NCI-H446 treated with DMSO at 0.1 percent for 48 hours (cell line): ENCODE results near the gene STK4.

Experiments used
- DNase-seq: peaks from one replicate; lab custom pipeline; 2025; lab: John Stamatoyannopoulos, UW

The STK4 gene

DNA sequence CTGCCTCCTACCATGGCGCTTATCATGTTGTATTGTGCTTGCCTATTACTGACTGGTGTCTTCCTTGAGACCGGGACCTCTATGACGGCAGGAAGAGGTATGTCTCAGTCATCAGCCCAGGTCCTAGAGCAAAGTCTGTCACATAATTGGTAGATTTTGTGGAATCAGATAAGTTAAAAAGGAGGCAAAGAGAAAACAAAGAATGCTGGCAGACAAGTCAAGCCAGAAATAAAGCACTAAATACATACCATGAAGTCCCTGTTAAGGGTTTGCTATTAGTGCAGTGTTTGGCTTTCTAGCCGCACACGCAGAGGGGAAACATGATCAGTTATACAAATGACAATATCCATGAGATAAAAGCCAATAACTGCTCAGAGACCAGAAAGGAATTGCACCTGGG lies 12.1 kb upstream of the STK4 start:
- no peak for DNase-seq

DNA sequence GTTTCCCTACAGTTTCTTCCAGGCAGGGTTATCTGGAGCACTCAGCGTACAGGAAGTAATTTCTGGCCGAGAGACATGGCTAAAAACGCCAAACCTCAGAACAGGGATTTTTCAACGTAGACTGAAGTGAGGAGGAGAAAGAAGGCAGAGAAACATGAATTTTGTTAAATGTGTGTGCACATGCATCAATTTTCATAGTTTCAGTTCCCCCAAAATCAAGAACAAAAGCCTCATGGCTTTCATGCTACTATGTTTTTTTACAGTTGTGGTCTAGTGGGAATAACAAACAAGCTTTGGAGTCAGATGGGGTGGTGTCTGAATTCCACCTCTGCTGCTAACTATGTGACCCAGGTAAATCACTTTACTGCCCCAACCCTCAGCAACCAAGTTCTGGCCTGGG lies 11.0 kb upstream of the STK4 start:
- DNase-seq = no peak

DNA sequence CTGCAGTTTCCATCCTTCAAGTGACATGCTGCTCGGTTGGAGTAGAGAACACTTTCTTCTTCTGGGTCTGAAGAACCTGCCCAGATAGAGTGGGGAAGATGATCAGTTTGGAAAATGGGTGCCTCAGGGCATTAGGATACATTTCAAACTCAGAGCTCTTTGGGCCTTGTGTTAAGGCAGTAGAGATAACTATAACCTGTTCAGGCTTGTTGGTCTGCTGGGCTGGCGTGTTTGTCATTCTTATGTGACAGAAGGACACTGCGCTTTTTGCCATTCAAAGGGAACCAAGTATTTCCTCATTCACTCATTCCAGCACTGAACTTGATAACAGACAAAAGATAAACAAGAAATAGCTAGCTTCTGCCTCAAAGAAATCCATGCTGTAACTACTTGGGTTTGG lies 9.9 kb upstream of the STK4 start:
- no peak for DNase-seq

DNA sequence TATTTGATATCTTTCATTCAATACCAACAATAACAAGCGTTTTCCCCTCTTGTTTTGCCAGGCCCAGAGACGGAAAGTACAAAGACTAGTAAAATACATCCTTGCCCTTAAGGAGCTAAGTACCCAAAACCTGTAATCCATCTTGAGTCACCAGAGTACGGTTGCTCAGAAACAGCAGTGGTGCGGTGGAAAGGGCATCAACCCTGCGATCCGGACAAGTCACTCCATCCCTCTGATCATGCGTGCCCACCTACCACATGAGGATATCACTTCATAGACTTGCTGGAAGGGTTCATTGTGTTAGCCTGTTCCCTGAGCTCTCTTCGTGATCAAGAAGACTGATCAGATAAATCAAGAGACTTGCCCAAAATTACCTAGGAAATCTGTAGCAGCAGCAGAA lies 8.0 kb upstream of the STK4 start:
- no peak for DNase-seq

DNA sequence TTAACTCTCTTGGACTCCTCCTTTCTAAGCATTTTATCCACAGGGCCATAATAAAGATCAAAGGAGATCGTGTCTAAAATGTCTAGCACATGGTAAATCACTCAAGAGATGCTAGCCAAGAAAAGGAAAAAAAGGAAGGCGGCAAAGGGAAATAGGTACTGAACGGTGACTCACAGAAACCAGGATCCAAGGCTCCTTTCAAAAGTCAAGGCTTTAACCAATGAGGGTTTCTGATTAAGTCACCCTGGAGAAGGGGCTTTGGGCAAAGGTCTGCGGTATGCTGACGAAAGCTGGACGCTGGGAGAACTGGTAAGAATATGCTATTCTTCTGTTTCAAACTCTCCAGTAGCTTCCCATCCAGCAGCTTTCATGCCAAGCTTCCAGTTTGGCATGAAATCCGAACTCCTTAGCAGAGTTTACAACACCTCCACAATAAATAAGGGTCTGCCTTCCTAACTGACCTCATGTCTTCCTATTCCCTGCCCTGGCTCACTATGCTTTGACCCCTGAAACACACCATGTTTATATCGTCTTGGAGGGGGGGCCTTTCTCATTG lies 7.2 kb upstream of the STK4 start:
- no peak for DNase-seq

DNA sequence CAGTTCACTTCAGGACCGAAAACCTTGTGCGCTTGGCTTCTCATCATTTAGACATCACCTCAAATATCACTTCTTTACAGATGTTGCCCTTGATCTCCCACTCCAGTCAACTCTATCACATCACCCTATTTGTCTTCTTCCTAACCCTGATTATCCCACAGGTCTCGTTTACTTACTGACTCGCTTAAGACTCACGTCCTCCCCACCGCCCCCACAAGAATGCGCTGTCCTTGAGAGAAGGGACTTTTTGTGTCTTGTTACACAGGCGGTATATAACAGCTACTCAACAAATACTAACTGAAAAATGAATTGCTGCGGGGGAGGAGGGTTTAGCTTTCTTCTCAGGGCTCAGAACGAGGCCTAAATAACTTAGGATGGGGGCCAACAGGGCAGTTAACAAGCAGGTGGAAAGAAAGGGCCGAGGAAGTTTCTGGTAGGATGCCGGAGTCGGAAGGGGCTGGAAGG lies 6.6 kb upstream of the STK4 start:
- DNase-seq = no peak

DNA sequence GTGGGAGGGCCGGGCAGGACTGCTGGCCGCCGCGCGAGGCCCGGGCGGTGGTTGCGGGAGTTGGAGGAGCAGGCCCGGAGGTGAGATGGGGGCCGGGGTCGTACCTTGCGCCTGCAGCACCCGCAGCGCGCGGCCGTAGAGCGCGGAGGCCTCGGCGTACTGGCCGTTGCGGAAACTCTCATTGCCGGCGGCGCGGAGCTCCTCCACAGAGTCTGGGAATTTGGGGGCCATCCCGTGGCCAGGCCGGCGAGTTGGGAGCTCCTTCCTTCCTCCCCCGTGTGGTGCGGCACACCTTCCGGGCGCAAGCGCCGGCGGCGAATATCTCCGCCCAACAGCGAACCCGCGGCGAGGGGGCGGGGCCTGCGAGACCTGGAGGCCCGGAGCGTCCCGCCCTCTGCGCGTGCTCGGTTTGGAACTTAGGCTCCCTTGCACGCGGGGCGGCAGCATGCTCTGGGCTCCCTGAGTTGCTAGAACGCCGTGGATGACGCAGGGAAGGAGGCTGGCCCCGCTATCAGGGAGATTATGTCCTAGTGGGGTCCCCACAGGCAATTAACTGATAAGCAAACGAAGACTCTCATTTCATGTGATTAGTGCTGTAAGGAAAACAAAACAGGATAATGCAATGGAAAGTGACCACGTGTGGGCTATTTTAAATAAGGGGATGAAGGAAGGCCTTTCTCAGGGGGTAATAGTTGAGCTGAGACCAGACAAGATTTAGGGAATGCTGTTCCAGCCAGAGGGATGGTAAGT lies 6.0 kb upstream of the STK4 start, which contains the start of gene TOMM34:
TSS of gene TOMM34 (minus strand) at position 295 of the 750 bp plus-strand sequence. CDS start at position 231, 64 bp downstream.
- peak; percentile 78 for DNase-seq

DNA sequence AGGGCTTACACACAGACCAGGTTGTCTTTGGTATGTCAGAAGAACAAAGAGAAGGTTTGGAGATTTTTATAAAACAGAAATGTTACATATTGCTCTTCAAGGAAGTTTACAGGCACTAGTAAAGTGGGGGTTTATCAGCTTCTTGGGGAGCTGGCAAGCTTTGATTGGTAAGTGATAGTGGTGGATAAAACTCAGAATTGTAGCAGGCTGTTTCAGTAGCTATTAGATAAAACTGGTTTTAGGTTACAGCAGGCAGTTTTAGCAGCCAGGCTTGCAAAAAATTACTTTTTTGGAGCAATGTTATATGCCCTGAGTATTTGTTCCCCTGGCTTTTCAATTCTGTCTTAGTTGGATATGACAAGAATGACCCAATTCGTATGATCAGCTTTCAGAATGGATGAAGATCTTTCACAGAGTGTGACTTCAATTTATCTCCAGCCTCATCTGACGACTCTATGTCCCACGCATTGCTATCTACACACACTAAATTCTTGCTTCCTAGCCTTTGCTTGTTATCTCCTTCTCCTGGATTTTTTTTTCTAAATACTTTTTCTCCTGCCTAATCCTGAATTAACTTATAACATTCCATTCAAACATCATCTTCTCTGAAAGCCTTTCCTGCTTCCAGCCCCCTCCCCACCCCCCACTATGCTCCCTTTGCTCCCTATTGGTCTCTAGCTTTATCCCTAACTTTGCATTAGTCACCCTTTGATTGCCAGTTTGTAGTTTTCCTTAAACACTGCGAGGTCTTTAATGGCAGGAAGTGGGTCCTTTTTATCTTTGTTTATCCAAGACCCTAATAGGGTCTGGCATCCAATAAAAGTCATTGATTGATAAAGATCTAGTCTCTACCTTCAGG lies 5.1 kb upstream of the STK4 start:
- no peak for DNase-seq

DNA sequence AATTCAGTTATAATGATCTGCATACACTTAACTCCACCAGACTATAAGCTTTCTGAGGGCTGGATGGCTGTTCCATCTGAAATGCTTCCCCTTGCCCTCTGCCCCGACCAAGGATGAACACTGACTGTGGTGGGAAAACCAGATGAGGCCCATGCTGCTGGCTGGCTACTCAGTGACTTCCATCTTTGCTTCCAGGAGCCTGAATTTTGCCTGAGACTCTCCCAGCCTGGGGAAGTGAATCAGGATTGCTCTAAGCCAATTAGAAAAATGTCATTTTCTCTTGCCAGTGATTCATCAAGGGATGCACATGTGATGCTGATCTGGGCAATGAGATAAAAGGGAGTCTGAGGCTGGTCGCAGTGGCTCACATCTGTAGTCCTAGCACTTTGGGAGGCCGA lies 4.4 kb upstream of the STK4 start:
- DNase-seq = no peak

DNA sequence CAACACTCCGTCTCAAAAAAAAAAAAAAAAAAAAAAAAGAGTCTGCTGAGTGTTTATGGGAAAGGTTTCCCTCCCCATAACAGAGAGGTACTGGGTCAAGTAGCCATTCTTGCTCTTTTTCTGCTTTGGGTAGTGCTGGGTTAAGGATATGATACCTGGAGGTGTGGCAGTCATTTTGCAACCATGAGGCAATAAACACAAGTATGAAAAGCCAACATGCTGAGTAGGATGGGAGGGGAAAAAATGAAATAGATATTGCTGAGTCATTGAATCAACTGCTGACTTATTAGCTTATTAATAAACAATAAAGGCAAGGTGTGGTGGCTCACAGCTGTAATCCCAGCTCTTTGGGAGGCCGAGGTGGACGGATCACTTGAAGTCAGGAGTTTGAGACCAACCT lies 3.8 kb upstream of the STK4 start:
- no peak for DNase-seq

DNA sequence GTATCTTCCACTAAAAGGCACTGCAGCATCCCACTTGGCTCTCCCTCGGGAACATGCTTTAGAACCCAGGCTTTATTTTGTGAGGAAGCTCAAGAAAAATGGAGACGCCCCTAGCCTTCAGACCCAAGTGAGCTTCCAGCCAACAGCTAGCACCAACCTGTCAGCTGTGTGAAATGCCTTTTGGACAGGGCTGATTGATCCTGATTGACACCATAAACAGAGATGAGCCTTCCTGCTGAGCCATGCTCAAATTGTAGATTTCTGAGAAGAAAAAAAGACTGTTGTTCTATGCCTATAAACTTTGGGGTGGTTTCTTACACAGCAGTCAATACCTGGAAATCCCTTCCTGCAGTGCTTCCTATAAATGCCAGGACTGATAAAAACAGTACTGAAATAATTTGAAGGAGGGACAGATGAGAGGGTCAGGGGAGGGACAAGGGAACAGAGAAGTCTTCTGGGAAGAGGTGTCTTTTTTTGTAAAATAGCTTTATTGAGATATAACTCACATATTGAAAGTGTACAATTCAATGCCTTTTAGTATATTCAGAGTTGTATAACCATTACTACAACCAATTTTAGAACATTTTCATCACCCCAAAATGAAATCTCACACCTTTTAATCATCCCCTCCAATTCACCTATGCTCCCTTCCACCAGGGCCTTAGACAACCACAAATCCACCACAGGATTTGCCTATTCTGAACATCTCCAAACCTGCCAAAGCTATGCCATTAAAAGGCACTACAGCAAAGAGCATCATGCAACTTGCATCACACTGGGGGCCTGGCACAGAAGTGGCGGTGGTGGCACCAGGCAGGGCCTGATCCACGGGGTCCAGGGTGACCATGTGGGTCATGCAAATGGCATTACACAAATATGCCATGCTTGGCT lies 2.7 kb upstream of the STK4 start:
- DNase-seq = no peak

DNA sequence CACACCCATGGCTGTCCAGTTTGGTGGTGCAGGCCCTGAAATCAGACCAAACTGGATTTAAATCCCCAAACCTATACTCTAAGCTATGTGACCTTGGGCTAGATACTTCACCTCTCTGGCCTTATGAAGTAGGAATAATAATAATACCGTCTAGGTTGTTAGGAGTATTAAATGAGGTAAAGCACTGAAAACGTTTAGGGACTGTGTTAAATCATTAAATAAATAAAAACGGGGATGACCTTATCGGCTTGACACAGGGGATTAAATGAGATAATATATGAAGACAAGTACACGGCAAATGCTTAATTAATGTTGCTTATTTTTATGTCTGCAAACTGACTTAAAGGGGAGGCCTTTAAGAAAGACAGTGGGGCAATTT lies 672 bp upstream of the STK4 start:
- DNase-seq = no peak

DNA sequence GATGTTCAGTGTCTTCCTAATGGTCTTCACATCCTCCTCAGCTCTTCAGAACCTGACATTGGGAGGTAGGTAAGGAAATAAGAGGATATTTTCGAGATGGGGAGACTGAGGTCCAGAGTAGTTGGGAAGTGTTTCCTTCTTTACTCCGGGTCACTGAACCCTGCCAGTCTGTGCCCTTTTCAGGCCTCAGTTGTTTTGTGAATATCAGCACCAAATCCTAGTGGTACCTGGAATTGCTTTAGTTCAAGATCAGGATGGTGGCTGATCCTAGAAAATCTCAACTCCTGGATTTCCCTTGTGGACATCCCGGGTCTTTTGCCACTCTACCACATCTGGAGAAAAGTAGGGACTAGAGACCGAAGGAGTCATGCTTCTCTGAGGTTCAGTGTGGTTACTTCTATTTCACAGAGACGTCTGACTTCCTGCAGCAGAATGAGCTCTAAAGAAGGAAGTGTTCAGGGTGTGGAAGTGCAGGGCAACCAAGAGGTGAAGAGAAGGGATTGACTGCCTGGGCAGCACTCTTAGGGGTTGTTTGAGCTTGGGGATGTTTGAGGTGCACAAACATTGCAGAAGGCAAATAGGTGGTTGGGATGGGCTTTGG lies 995 bp downstream of the STK4 start:
- no peak for DNase-seq

DNA sequence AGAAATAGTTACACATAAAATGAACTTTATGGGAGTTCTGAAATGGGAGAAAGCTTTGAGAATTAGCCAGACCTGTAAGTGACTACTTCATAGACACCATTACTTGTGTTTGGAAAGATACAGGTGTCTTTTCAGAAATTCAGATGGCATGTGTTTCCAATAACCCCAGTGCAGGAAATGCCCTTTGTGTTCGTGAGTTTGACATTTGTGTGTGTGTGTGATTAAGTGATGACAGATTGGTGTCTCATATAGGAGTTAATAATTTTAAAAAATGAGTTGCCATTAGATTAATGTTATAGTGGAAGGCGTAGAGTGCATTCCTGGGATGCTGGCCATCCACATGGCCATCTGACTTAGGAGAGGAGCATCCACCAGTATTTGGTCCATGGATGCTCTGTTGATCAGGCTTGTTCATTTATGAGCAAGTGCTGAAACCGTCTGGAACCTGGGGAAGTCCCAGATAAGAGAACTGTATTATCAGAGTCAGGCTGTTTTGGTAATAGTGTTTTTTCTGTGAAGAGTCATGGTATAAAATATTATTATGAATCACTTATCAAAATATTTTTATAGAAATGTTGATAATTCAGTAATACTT lies 3.1 kb downstream of the STK4 start:
- no peak for DNase-seq

DNA sequence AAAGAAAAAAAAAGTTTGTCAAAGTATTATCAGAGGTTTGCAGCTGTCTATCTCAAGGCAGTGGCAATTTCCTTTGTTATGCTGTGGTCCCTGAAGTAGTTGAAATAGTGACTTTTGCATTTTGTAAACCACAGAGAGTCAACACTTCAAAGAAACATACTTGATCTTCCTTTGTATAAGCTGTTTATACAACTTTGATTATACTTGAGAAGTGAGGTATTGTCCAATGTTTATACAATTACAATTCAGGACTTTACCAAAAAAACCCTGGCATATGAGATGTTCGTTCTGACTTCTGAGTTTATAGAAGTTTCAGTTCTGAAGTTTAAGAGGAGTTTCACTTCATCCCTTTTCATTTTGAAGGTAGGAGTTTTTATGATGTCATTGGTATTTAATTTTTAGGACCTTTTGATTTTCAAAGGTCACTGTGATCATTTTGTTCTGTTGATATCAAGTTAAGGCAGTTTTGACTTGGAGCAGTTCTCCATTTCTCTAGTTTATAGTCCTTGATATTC lies 4.0 kb downstream of the STK4 start:
- DNase-seq = no peak

DNA sequence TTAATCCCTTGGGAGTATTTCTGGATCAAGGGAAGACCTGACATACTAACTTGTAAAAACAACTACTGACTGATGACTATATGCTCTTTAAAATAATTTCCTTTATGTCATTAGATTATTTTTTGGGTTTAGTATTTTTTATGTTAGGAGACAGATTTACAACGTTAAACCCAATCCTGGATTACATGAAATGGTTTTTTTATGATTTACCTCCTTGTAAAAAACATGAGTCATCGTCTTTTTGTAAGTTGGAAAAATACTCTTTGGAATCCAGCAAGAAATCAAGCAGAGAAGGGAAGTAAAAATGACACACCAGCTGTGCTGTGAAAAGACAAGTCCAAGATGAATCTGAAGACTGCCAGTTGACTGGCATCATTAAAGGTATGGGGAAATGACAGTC lies 6.7 kb downstream of the STK4 start:
- no peak for DNase-seq

DNA sequence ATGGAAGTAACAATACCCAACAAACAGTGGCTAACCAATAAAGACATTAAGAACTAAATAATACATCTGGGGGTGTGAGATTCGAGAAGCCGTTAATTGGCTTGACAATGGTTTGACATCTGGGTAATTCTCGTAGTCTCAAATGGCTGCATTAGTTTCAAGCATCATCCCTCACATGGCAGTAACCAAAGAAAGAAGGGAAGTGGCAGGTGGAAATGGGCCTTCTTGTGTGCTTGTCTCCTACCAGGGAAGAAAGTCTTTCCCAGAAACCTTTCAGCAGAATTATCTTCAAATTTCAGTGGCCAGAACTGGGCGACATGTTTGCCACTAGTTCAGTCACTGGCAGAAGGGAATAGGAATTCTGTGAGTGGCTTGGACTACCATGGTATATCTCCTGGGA lies 10.4 kb downstream of the STK4 start:
- no peak for DNase-seq

DNA sequence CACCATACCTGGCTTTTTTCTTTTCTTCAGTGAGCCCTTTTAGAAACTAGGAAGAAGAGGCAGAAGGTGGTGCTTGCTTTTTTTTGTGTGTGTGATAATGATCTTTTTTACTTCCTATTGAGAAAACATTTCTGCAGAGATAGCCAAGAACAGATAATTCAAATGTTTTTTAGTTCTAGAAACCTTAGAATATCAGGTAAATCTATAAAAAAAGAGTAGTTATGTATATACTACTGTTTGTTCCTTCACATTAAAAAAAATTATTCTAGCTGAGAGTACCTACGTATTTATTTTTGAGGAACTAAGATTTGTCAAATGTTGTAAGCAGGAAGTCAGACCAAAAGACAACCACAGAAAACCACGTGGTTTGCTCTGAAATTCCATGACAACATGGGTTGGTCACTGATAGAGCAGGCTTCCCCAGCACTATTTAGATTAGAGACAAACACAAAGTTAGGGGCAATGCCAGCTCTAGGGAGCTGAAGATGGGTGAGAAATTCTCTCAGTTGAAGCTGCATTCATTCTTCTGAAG lies 12.8 kb downstream of the STK4 start:
- no peak for DNase-seq

DNA sequence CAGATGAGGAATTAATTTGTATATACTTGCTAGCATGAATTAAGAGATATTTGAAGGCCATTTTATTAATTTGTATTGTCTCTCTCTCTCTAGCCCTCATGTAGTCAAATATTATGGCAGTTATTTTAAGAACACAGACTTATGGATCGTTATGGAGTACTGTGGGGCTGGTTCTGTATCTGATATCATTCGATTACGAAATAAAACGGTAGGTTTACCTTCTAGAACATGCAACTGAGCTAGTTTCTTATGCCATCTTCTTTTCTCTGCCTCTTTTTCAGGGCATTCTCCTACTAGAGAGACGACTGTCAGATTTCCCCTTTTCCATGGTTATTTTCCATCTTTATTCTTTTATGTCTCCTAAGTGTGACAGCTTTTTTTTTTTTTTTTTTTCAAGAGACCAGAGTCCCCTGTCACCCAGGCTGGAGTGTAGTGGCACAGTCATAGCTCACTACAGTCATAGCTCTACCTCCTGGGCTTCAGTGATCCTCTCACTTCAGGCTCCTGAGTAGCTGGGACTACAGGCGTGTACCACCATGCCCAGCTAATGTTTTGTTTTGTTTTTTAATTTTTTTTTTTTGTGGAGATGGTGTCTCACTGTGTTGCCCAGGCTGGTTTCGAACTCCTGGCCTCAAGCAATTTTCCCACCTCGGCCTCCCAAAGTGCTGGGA lies 15.6 kb downstream of the STK4 start:
- DNase-seq = no peak

DNA sequence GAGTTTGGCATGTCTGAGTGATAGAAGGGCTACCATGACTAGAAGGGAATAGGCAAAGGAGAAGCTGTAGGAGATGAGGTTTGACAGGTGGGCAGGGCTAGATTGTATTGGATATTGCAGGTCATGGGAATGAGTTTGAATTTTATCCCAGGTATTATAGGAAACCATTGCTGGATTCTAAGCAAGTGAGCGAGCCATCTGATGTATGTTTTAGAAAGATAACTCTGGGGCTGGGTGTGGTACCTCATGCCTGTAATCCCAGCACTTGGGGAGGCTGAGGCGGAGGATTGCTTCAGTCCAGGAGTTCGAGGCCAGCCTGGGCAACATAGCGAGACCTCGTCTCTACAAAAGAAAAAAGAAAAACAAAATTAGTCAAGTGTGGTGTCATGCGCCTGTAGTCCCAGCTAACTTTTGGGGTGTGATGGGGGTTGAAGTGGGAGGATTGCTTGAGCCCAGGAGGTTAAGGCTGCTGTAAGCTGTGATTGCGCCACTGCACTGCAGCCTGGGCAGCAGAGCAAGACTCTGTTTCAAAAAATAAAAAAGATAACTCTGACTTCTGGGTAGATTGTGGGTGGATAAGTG lies 16.9 kb downstream of the STK4 start:
- DNase-seq = no peak
